PC-3 (cell line): ENCODE measurements around the gene FHL3. TPM values are rescaled to one million over a fixed set of nuclear protein-coding genes. Genes with fewer than 3 reads are reported as not detected.
A peak's percentile ranks its signal among the peaks of the same experiment; 100 is the strongest.

Source experiments
- ATAC-seq: fragments of 200-7000 bp; cut with Tn5 transposase; 2 replicates; pipeline ENCODE4 v1.9.1; 2020; ENCODE audit warnings: mild to moderate bottlenecking, moderate library complexity
- BruUV-seq: library from RNA; stranded (reverse); fragments of 400-500 nt; replicated peaks from 2 replicates; lab custom pipeline; 2021; lab: Mats Ljungman, UMichigan
- CTCF ChIA-PET: fragments of 300-600 bp; sonication (Branson Sonifier 250); formaldehyde crosslinking; loops from one replicate; lab custom pipeline; 2022; ENCODE audit warnings: antibody characterized with exemption; lab: Charles Lee
- POLR2A ChIA-PET: fragments of 300-600 bp; sonication (Branson Sonifier 250); formaldehyde crosslinking; loops from one replicate; lab custom pipeline; 2022; ENCODE audit warnings: antibody characterized with exemption; ENCODE audit not compliant: unreplicated experiment; lab: Charles Lee
- DNase-seq: peaks from one replicate; pipeline ENCODE4 v3.0.0-alpha.2; 2015
- H2AFZ ChIP-seq: fragments of 300-600 bp; sonication (generic); 2 replicates; pipeline ENCODE4 v1.6.0; 2016; ENCODE audit warnings: antibody characterized with exemption, low read length
- H3F3A ChIP-seq: fragments of 300-600 bp; sonication (generic); one replicate; pipeline ENCODE4 v1.6.0; 2017; ENCODE audit warnings: antibody characterized with exemption, low read length, control low read depth, mild to moderate bottlenecking; ENCODE audit not compliant: unreplicated experiment
- H3K27ac ChIP-seq: fragments of 300-600 bp; sonication (generic); 2 replicates; pipeline ENCODE4 v1.5.1; 2016; ENCODE audit warnings: mild to moderate bottlenecking, low read length
- H3K27me3 ChIP-seq: fragments of 300-600 bp; sonication (generic); 2 replicates; pipeline ENCODE4 v1.6.1; 2016; ENCODE audit warnings: low read length, mixed read lengths
- H3K36me3 ChIP-seq: fragments of 300-600 bp; sonication (generic); 2 replicates; pipeline ENCODE4 v1.6.1; 2016; ENCODE audit warnings: low read depth, mixed run types, low read length, mixed read lengths
- H3K4me1 ChIP-seq: fragments of 300-600 bp; sonication (generic); 2 replicates; pipeline ENCODE4 v1.5.1; 2016; ENCODE audit warnings: low read length; ENCODE audit not compliant: insufficient read depth
- H3K4me2 ChIP-seq: fragments of 300-600 bp; sonication (generic); 2 replicates; pipeline ENCODE4 v1.6.0; 2016; ENCODE audit warnings: low read length
- H3K4me3 ChIP-seq: fragments of 300-600 bp; sonication (generic); 2 replicates; pipeline ENCODE4 v1.5.1; 2016; ENCODE audit warnings: mild to moderate bottlenecking, low read length, mixed read lengths
- H3K79me2 ChIP-seq: fragments of 300-600 bp; sonication (generic); 2 replicates; pipeline ENCODE4 v1.6.1; 2017; ENCODE audit warnings: low read length, mixed read lengths
- H3K9ac ChIP-seq: fragments of 300-600 bp; sonication (generic); 2 replicates; pipeline ENCODE4 v1.6.0; 2016; ENCODE audit warnings: mild to moderate bottlenecking, low read length
- H3K9me2 ChIP-seq: fragments of 300-600 bp; sonication (generic); replicated peaks from 2 replicates; pipeline ENCODE4 v1.6.1; 2016; ENCODE audit warnings: mixed run types, low read length, mixed read lengths
- H3K9me3 ChIP-seq: fragments of 300-600 bp; sonication (generic); 2 replicates; pipeline ENCODE4 v1.6.1; 2016; ENCODE audit warnings: low read length, mixed read lengths
- H4K20me1 ChIP-seq: fragments of 300-600 bp; sonication (generic); 2 replicates; pipeline ENCODE4 v1.6.1; 2016; ENCODE audit warnings: low read length, mixed read lengths
- EZH2 ChIP-seq: fragments of 300-600 bp; sonication (generic); IDR thresholded peaks from one replicate; pipeline ENCODE4 v1.6.1; 2017; ENCODE audit warnings: antibody characterized with exemption, mild to moderate bottlenecking, low read length; ENCODE audit not compliant: unreplicated experiment
- EZH2phosphoT487 ChIP-seq: fragments of 300-600 bp; sonication (generic); IDR thresholded peaks from 2 replicates; pipeline ENCODE4 v1.6.1; 2018; ENCODE audit warnings: mild to moderate bottlenecking, antibody characterized with exemption, low read length, borderline replicate concordance
- intact Hi-C: fragments of 100-400 bp; cut with micrococcal nuclease; formaldehyde crosslinking; loops from 2 replicates; pipeline ENCODE4 v1.9.0; 2023
- total RNA-seq: library from RNA; depleted of rRNA; stranded (reverse); fragments of >200 nt; gene quantifications from 2 replicates; pipeline ENCODE4 v1.2.3, GENCODE V29; 2014
- TF ChIP-seq, protein P1 (sequence below): fragments of 300-600 bp; sonication (generic); conservative IDR thresholded peaks from 2 replicates; pipeline ENCODE4 v1.5.1; 2017; ENCODE audit warnings: antibody characterized with exemption, low read depth, mild to moderate bottlenecking, low read length

FHL3 gene
- total RNA-seq, 1 experiment from 2014 or later = 6.3 TPM

DNA sequence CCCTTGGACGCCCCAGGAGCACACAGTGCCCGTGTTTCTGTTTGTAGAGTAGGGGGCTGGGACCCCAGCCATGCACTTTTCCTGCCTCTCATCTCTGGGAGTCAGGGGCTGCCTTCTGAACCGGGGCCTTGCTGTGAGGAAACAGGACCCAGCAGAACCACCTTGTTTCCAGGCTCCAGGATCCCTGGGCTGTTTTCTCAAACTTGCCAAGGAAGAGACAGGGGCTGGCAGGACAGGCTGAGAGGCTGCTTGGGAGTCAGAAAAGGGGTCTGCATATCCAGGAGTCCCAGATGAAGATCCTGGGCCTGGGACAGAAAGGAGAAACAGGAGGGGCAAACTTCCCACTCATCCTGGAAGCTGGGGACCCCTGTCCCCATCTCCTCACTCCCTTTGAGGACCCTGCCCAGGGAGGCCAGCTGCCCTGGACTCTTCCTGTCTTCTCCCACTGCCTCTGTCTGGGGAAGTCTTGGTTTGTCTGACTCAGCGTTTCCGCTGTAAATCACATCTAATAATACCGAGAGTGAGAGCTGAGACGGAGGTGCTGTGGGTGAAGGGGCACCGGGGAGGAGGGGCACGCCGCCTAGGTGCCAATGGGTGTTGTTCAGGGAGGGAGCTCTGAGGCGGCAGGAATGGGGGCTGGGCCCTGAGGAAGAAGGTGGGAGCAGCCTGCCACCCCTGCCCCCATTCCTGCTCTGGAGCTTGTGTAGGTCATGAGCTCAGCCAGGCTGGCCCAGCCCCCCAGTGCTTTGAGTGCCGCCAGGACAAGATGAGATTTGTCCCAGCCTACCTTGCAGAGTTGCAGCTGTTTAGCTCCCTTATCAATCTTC is 24.6 kb upstream of the FHL3 start:
- H3K4me2 ChIP-seq = peak overlapping the region; percentile 72

DNA sequence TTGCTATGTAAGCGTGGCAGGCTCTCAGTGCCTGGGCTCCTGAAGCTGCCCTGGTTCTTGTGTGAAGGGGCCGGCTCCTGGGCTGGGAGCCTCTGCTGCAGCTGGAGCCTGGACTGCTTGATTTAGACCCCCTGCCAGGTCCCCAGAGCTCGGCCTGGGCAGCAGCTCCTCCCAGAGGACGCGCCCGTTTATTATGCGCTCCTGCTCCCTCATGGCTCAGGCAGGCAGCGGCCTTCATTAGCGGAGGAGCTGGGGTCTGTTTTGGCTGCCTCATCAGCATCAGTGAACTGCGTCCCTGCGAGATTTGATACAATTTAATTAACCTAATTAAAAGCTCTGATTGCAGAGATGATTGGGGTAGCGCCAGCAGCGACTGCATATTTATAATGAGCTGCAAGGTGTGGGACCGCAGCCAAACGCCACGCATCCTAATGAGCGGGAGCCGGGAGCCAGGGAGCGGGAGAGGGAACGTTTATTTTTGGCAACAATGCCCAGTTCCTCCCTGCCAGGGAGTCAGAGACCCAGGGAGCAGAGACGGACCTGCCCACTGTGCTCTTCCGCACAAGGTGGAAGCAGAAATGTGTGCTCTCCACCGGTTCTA is 23.9 kb upstream of the FHL3 start:
- Histone ChIP-seq H3F3A (no peaks in the 10 kb centered on the region), H4K20me1 (no peaks in the 10 kb centered on the region), H3K79me2 (no peaks in the 10 kb centered on the region), H3K9ac (peak overlapping the region; percentile 18; the same call in 1 of the 2 replicates), H3K9me2 (no peaks in the 10 kb centered on the region), H3K4me2 (peak overlapping the region; percentile 72), H2AFZ (0 out of 2 replicates have a peak overlapping the region, but pooled peaks have one; percentile 51), H3K27ac (peak overlapping the region; percentile 65), H3K36me3 (peaks cover 16% of the 10 kb centered on the region), H3K27me3 (no peaks in the 10 kb centered on the region), H3K4me1 (peaks cover 33% of the 10 kb centered on the region), H3K9me3 (no peaks in the 10 kb centered on the region), H3K4me3 (no peak overlapping the region)
- intact Hi-C loops = no loop called here
- ChIA-PET POLR2A (no interaction called here), CTCF (interaction anchor here (0.6 to 1.2 kb wide), 2 partner anchors 43 to 427 kb away, joined by 4 to 6 read pairs; no protein-coding TSS in a partner anchor)
- no TSS peak for BruUV-seq
- no peak for DNase-seq
- peak; percentile 6 for ATAC-seq
- no peak for TF ChIP-seq EZH2phosphoT487
- TF ChIP-seq, protein P1, sequence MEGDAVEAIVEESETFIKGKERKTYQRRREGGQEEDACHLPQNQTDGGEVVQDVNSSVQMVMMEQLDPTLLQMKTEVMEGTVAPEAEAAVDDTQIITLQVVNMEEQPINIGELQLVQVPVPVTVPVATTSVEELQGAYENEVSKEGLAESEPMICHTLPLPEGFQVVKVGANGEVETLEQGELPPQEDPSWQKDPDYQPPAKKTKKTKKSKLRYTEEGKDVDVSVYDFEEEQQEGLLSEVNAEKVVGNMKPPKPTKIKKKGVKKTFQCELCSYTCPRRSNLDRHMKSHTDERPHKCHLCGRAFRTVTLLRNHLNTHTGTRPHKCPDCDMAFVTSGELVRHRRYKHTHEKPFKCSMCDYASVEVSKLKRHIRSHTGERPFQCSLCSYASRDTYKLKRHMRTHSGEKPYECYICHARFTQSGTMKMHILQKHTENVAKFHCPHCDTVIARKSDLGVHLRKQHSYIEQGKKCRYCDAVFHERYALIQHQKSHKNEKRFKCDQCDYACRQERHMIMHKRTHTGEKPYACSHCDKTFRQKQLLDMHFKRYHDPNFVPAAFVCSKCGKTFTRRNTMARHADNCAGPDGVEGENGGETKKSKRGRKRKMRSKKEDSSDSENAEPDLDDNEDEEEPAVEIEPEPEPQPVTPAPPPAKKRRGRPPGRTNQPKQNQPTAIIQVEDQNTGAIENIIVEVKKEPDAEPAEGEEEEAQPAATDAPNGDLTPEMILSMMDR = no peak
- TF ChIP-seq EZH2 = no peak

More for the DNA sequence above, 24.6 kb upstream of the FHL3 start:
- Histone ChIP-seq H3K27ac (peak overlapping the region; percentile 65), H3K36me3 (peaks cover 13% of the 10 kb centered on the region; the same call in 1 of the 2 replicates), H3K79me2 (no peaks in the 10 kb centered on the region), H3K9ac (peak overlapping the region; percentile 18), H3K9me3 (no peaks in the 10 kb centered on the region), H4K20me1 (no peaks in the 10 kb centered on the region), H3K4me1 (peaks cover 33% of the 10 kb centered on the region), H3F3A (no peaks in the 10 kb centered on the region), H2AFZ (peak overlapping the region; percentile 51; the same call in 1 of the 2 replicates), H3K9me2 (no peaks in the 10 kb centered on the region), H3K4me3 (peak overlapping the region; percentile 18; the same call in 1 of the 2 replicates), H3K27me3 (no peaks in the 10 kb centered on the region)
- BruUV-seq = no TSS peak
- CTCF ChIA-PET = interaction anchor here (0.5 to 1.2 kb wide), 6 partner anchors 9 to 806 kb away, joined by 3 to 6 read pairs (median 4); no protein-coding TSS in a partner anchor
- TF ChIP-seq EZH2phosphoT487 (no peak), EZH2 (no peak)
- TF ChIP-seq, protein P1 = no peak
- POLR2A ChIA-PET = interaction anchor here (0.6 kb wide), 1 partner anchor 934 kb away, joined by 5 read pairs; no protein-coding TSS in a partner anchor
- peak; percentile 79 for ATAC-seq
- intact Hi-C loops = loop anchor here (10.0 kb wide), 1 partner anchor 105 kb away; no protein-coding TSS in a partner anchor
- peak; percentile 83 for DNase-seq
